PC-3 (cell line): ENCODE measurements around the gene SNRNP25. TPM values are rescaled to one million over a fixed set of nuclear protein-coding genes. Genes with fewer than 3 reads are reported as not detected.

Experiments used
- ATAC-seq: fragments of 200-7000 bp; cut with Tn5 transposase; 2 replicates; pipeline ENCODE4 v1.9.1; 2020; ENCODE audit warnings: mild to moderate bottlenecking, moderate library complexity
- Bru-seq: library from RNA; stranded (reverse); fragments of 400-500 nt; gene quantifications from one replicate; lab custom pipeline; 2021; lab: Mats Ljungman, UMichigan
- BruChase-seq, 2 experiments: library from RNA; stranded (reverse); fragments of 400-500 nt; gene quantifications; one replicate each; lab custom pipeline; 2021; lab: Mats Ljungman, UMichigan
- BruUV-seq: library from RNA; stranded (reverse); fragments of 400-500 nt; replicated peaks from 2 replicates; lab custom pipeline; 2021; lab: Mats Ljungman, UMichigan
- CTCF ChIA-PET: fragments of 300-600 bp; sonication (Branson Sonifier 250); formaldehyde crosslinking; loops from one replicate; lab custom pipeline; 2022; ENCODE audit warnings: antibody characterized with exemption; lab: Charles Lee
- POLR2A ChIA-PET: fragments of 300-600 bp; sonication (Branson Sonifier 250); formaldehyde crosslinking; loops from one replicate; lab custom pipeline; 2022; ENCODE audit warnings: antibody characterized with exemption; ENCODE audit not compliant: unreplicated experiment; lab: Charles Lee
- DNase-seq: peaks from one replicate; pipeline ENCODE4 v3.0.0-alpha.2; 2015
- H2AFZ ChIP-seq: fragments of 300-600 bp; sonication (generic); 2 replicates; pipeline ENCODE4 v1.6.0; 2016; ENCODE audit warnings: antibody characterized with exemption, low read length
- H3F3A ChIP-seq: fragments of 300-600 bp; sonication (generic); one replicate; pipeline ENCODE4 v1.6.0; 2017; ENCODE audit warnings: antibody characterized with exemption, low read length, control low read depth, mild to moderate bottlenecking; ENCODE audit not compliant: unreplicated experiment
- H3K27ac ChIP-seq: fragments of 300-600 bp; sonication (generic); 2 replicates; pipeline ENCODE4 v1.5.1; 2016; ENCODE audit warnings: mild to moderate bottlenecking, low read length
- H3K27me3 ChIP-seq: fragments of 300-600 bp; sonication (generic); 2 replicates; pipeline ENCODE4 v1.6.1; 2016; ENCODE audit warnings: low read length, mixed read lengths
- H3K36me3 ChIP-seq: fragments of 300-600 bp; sonication (generic); 2 replicates; pipeline ENCODE4 v1.6.1; 2016; ENCODE audit warnings: low read depth, mixed run types, low read length, mixed read lengths
- H3K4me1 ChIP-seq: fragments of 300-600 bp; sonication (generic); 2 replicates; pipeline ENCODE4 v1.5.1; 2016; ENCODE audit warnings: low read length; ENCODE audit not compliant: insufficient read depth
- H3K4me2 ChIP-seq: fragments of 300-600 bp; sonication (generic); 2 replicates; pipeline ENCODE4 v1.6.0; 2016; ENCODE audit warnings: low read length
- H3K4me3 ChIP-seq: fragments of 300-600 bp; sonication (generic); 2 replicates; pipeline ENCODE4 v1.5.1; 2016; ENCODE audit warnings: mild to moderate bottlenecking, low read length, mixed read lengths
- H3K79me2 ChIP-seq: fragments of 300-600 bp; sonication (generic); 2 replicates; pipeline ENCODE4 v1.6.1; 2017; ENCODE audit warnings: low read length, mixed read lengths
- H3K9ac ChIP-seq: fragments of 300-600 bp; sonication (generic); 2 replicates; pipeline ENCODE4 v1.6.0; 2016; ENCODE audit warnings: mild to moderate bottlenecking, low read length
- H3K9me2 ChIP-seq: fragments of 300-600 bp; sonication (generic); replicated peaks from 2 replicates; pipeline ENCODE4 v1.6.1; 2016; ENCODE audit warnings: mixed run types, low read length, mixed read lengths
- H3K9me3 ChIP-seq: fragments of 300-600 bp; sonication (generic); 2 replicates; pipeline ENCODE4 v1.6.1; 2016; ENCODE audit warnings: low read length, mixed read lengths
- H4K20me1 ChIP-seq: fragments of 300-600 bp; sonication (generic); 2 replicates; pipeline ENCODE4 v1.6.1; 2016; ENCODE audit warnings: low read length, mixed read lengths
- CTCF ChIP-seq: fragments of 300-600 bp; sonication (generic); conservative IDR thresholded peaks from 2 replicates; pipeline ENCODE4 v1.5.1; 2017; ENCODE audit warnings: antibody characterized with exemption, low read depth, mild to moderate bottlenecking, low read length
- EZH2 ChIP-seq: fragments of 300-600 bp; sonication (generic); IDR thresholded peaks from one replicate; pipeline ENCODE4 v1.6.1; 2017; ENCODE audit warnings: antibody characterized with exemption, mild to moderate bottlenecking, low read length; ENCODE audit not compliant: unreplicated experiment
- EZH2phosphoT487 ChIP-seq: fragments of 300-600 bp; sonication (generic); IDR thresholded peaks from 2 replicates; pipeline ENCODE4 v1.6.1; 2018; ENCODE audit warnings: mild to moderate bottlenecking, antibody characterized with exemption, low read length, borderline replicate concordance
- intact Hi-C: fragments of 100-400 bp; cut with micrococcal nuclease; formaldehyde crosslinking; loops from 2 replicates; pipeline ENCODE4 v1.9.0; 2023
- long read RNA-seq: library from polyadenylated mRNA; unstranded; transcript quantifications from one replicate; pipeline ENCODE4 v2.0.0, GENCODE V29; 2021; ENCODE audit not compliant: unreplicated experiment
- total RNA-seq: library from RNA; depleted of rRNA; stranded (reverse); fragments of >200 nt; gene quantifications from 2 replicates; pipeline ENCODE4 v1.2.3, GENCODE V29; 2014; rRNA removed

Gene SNRNP25
- total RNA-seq (45.8 and 62.2 TPM in 2 replicates), Bru-seq, nascent RNA (percentile 65 among the genes with signal in this experiment), BruChase-seq, experiment 1, labeled RNA remaining after a 6-hour chase (percentile 70 among the genes with signal in this experiment), BruChase-seq, experiment 2, labeled RNA remaining after a 2-hour chase (percentile 55 among the genes with signal in this experiment)
- long read RNA-seq, transcript SNRNP25-206 (3 exons, 1,260 nt): minor isoform, 5 of 27 reads
- long read RNA-seq, transcript SNRNP25-201 (5 exons, 1,905 nt): major isoform, 13 of 27 reads
- long read RNA-seq, partial matches to known transcripts: 5 of 27 reads
- long read RNA-seq, other reads (novel, unspliced or antisense): 4 of 27 reads

- H3K27ac ChIP-seq: peak within 1 kb of the TSS; percentile 57
- H3K4me3 ChIP-seq: peak within 1 kb of the TSS; percentile 93
- CTCF ChIA-PET: interaction anchor here (1.2 kb wide), 1 partner anchor 12 kb away, joined by 7 read pairs; no protein-coding TSS in a partner anchor
- H3K4me1 ChIP-seq: 0 out of 2 replicates have a peak, but pooled peaks cover 5% of the 10 kb centered on the region
- H3K9me2 ChIP-seq: no peaks in the 10 kb centered on the region
- H3K27me3 ChIP-seq: no peaks in the 10 kb centered on the region
- H2AFZ ChIP-seq: peak within 1 kb of the TSS; percentile 95
- H3F3A ChIP-seq: no peaks in the 10 kb centered on the region
- H3K79me2 ChIP-seq: peaks cover 50% of the 10 kb centered on the region
- POLR2A ChIA-PET: interaction anchor here (0.6 kb wide), 1 partner anchor 317 kb away, joined by 3 read pairs; the partner anchor contains the start of gene MRPL28
- H4K20me1 ChIP-seq: no peaks in the 10 kb centered on the region
- intact Hi-C loops: no loop called here
- peak within 1 kb of the TSS; percentile 93 for H3K9ac ChIP-seq
- H3K36me3 ChIP-seq: no peaks in the 10 kb centered on the region; the same call in 1 of the 2 replicates
- peak within 1 kb of the TSS; percentile 93 for H3K4me2 ChIP-seq
- DNase-seq (peak; percentile 94), ATAC-seq (peak; percentile 92)
- no peaks in the 10 kb centered on the region for H3K9me3 ChIP-seq
- TF ChIP-seq EZH2 (no peak), EZH2phosphoT487 (no peak)
- no TSS peak for BruUV-seq
These were observed at the start of gene SNRNP25, which contains the start of gene POLR3K for GRCh38 chr16:53346-54236. Gene SNRNP25, plus strand, starts transcription at chr16:53828. Its CDS starts 189 bp downstream, at chr16:54017. Gene POLR3K, minus strand, starts transcription at chr16:53608. Its CDS starts 22 bp downstream, at chr16:53586.

GRCh38 chr16:9903-10665 lies 43.5 kb upstream of the SNRNP25 start:
- Histone ChIP-seq H3K4me1 (no peaks in the 10 kb centered on the region), H3K27ac (no peak overlapping the region), H3K4me3 (peak overlapping the region; percentile 35; the same call in 1 of the 2 replicates), H3K4me2 (no peak overlapping the region), H3K9ac (no peak overlapping the region), H3K36me3 (no peaks in the 10 kb centered on the region), H3K9me3 (no peaks in the 10 kb centered on the region), H3F3A (no peaks in the 10 kb centered on the region), H3K27me3 (no peaks in the 10 kb centered on the region), H3K9me2 (no peaks in the 10 kb centered on the region), H4K20me1 (no peaks in the 10 kb centered on the region), H3K79me2 (no peaks in the 10 kb centered on the region), H2AFZ (no peak overlapping the region)
- TF ChIP-seq EZH2 (no peak), EZH2phosphoT487 (no peak), CTCF (no peak)
- DNase-seq: peak; percentile 7
- CTCF ChIA-PET: no interaction called here
- POLR2A ChIA-PET: no interaction called here
- intact Hi-C loops: no loop called here
- TSS peak; percentile 35 for BruUV-seq
- ATAC-seq: peak; percentile 94
